Hematopoietic multipotent progenitor cell treated with erythropoietin and hydrocortisone succinate and interleukin-3 and kit ligand, for 17 days (in vitro differentiated cells): ENCODE data around the gene OR9I1.

ENCODE experiments used
- DNase-seq: peaks from one replicate; pipeline ENCODE4 v3.0.0-alpha.2; 2015; ENCODE audit warnings: low spot score

Gene OR9I1

GRCh38 chr11:58125469-58125868 lies at the start of gene OR9I1:
Gene OR9I1, minus strand, starts transcription at chr11:58125530. Its CDS starts 6,086 bp downstream, at chr11:58119444.
- no peak for DNase-seq

- no peak for DNase-seq
Measured at GRCh38 chr11:58165504-58166106, 40.3 kb upstream of the OR9I1 start.

- DNase-seq = no peak
Measured at GRCh38 chr11:58164990-58165389, 39.7 kb upstream of the OR9I1 start.

GRCh38 chr11:58164389-58164788 lies 39.1 kb upstream of the OR9I1 start:
- DNase-seq = no peak

GRCh38 chr11:58152781-58153180 lies 27.5 kb upstream of the OR9I1 start:
- DNase-seq = no peak

- no peak for DNase-seq
Measured at GRCh38 chr11:58142761-58143160, 17.4 kb upstream of the OR9I1 start.

GRCh38 chr11:58135171-58135570 lies 9.8 kb upstream of the OR9I1 start:
- no peak for DNase-seq

GRCh38 chr11:58134151-58134550 lies 8.8 kb upstream of the OR9I1 start:
- DNase-seq = no peak

- no peak for DNase-seq
Measured at GRCh38 chr11:58133309-58134076, 8.2 kb upstream of the OR9I1 start.

GRCh38 chr11:58127350-58127749 lies 2.0 kb upstream of the OR9I1 start:
- no peak for DNase-seq

- no peak for DNase-seq
Measured at GRCh38 chr11:58121096-58121495, 4.2 kb downstream of the OR9I1 start.

- no peak for DNase-seq
Measured at GRCh38 chr11:58097437-58097836, 27.9 kb downstream of the OR9I1 start.

GRCh38 chr11:58086528-58086927 lies 38.8 kb downstream of the OR9I1 start:
- no peak for DNase-seq

GRCh38 chr11:58075781-58076180 lies 49.5 kb downstream of the OR9I1 start:
- no peak for DNase-seq

- no peak for DNase-seq
Measured at GRCh38 chr11:58070585-58070984, 54.7 kb downstream of the OR9I1 start.

- DNase-seq = no peak
Measured at GRCh38 chr11:58068655-58069054, 56.7 kb downstream of the OR9I1 start.

- DNase-seq = no peak
Measured at GRCh38 chr11:58067685-58068084, 57.6 kb downstream of the OR9I1 start.
